Measurements from ENCODE around the gene BICC1. TPM values are rescaled to one million over a fixed set of nuclear protein-coding genes. Genes with fewer than 3 reads are reported as not detected.

Gene BICC1
- total RNA-seq, 4 donors from 2014 or later, result 9.3 to 20.8 (median 12.5) TPM

- H3K36me3 ChIP-seq, result no peaks in the 10 kb centered on the region
- WGBS, 2 donors, result 86 to 91% methylated on average over 4 of the region's 4 CpGs
- TF ChIP-seq POLR2A (IDR thresholded peaks at IDR 0.05) (no peak), CTCF (IDR thresholded peaks at IDR 0.05) (no peak)
- peaks cover 5 to 21% of the 10 kb centered on the region in 2 donors for H3K4me1 ChIP-seq
- no peak overlapping the region for H3K27ac ChIP-seq
- H3K9me3 ChIP-seq, result no peaks in the 10 kb centered on the region
- no peak overlapping the region for H3K4me3 ChIP-seq (replicated peaks in 1 of 3)
- intact Hi-C loops (cut with DNase I), result no loop called here
- H3K27me3 ChIP-seq, result no peaks in the 10 kb centered on the region
- DNase-seq, result no peak
Observed at GRCh38 chr10:58575491-58575890, 62.8 kb downstream of the BICC1 start.

DNA sequence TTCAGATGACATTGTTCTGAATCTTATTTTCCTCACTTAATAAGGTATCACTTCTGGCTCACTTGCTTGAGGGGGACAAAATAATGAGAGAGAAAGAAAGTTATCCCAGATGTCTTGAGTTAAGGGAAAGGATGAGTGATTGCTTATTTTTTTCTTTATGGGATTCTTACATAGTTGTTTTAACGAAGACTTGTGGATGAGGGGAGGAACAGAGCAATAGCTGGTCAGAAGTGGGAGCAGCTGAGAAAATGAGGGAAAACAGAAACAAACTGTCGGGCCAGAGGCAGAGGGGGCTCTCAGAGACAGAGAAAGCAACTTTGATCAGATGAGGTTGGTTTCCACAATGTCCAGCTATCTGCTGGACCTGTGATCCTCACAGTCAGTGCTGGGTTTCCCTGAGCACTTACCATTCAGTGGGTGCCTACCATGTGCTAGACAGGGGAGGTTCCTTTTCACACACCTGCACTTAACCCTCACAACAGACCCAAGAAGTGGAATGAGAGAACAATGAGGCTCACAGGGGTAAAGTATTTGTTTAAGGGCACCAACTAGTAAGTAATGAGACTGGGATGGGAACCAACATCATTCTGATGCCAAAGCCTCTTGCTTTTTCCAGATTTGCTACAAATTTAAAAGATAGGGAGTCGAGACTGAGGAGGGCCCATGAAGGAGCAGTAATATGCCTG lies 64.2 kb downstream of the BICC1 start:
- intact Hi-C loops (cut with DNase I), result no loop called here
- H3K4me3 ChIP-seq (replicated peaks in 1 of 3), result no peak overlapping the region
- no peaks in the 10 kb centered on the region for H3K36me3 ChIP-seq
- H3K4me1 ChIP-seq, result peaks cover 5 to 21% of the 10 kb centered on the region in 2 donors
- TF ChIP-seq CTCF (IDR thresholded peaks at IDR 0.05), result no peak
- no peak for TF ChIP-seq POLR2A (IDR thresholded peaks at IDR 0.05)
- WGBS, 2 donors, result 54 to 63% methylated on average over 3 of the region's 3 CpGs
- H3K9me3 ChIP-seq, result no peaks in the 10 kb centered on the region
- H3K27me3 ChIP-seq, result no peaks in the 10 kb centered on the region
- peak overlapping the region in 2 of 3 donors; percentile 16 to 20 for H3K27ac ChIP-seq
- DNase-seq, result no peak

DNA sequence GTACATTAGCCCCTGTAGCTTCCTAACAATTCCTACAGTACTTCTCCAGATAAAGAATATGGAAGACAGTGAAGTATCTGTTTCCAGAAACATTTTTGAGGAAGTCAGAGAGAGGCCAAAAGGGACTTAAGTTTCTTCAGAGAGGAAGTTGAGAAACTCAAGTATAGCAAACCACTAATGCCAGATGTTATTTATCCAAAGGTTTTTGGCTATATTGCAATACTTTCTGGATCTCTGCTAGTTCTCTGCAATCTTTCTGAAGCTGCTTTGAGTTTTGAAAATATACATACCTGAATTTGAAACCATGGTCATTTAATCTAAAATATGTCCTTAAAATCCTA lies 64.7 kb downstream of the BICC1 start:
- no peaks in the 10 kb centered on the region for H3K9me3 ChIP-seq
- no peaks in the 10 kb centered on the region for H3K36me3 ChIP-seq
- TF ChIP-seq POLR2A (IDR thresholded peaks at IDR 0.05), result no peak
- no peak for TF ChIP-seq CTCF (IDR thresholded peaks at IDR 0.05)
- H3K4me1 ChIP-seq, result peaks cover 5 to 21% of the 10 kb centered on the region in 2 donors
- no peak overlapping the region for H3K4me3 ChIP-seq (replicated peaks in 1 of 3)
- intact Hi-C loops (cut with DNase I), result no loop called here
- H3K27ac ChIP-seq, result peak overlapping the region in 2 of 3 donors; percentile 16 to 20
- no peak for DNase-seq
- H3K27me3 ChIP-seq, result no peaks in the 10 kb centered on the region

DNA sequence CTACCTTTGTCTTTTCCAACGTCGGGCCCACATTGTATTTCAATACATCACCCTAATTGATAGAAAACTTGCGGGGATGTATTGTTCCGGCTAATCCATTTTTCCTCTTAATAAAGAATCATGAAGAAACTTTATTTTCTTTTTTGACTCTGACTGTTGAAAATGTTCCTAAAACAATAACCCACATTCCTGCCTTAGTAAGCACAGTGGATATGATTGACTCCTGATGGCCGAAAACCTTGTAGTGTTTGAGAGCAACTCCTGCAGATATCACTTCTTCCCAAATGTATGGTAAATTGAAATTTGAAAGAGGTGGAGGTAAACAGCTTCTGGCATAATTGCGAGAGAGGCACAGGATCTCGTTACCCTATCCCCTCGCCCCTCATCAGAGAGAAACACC lies 65.7 kb downstream of the BICC1 start:
- no peaks in the 10 kb centered on the region for H3K27me3 ChIP-seq
- no peaks in the 10 kb centered on the region for H3K9me3 ChIP-seq
- no peak for TF ChIP-seq POLR2A (IDR thresholded peaks at IDR 0.05)
- no peak for TF ChIP-seq CTCF (IDR thresholded peaks at IDR 0.05)
- no peak for DNase-seq
- H3K36me3 ChIP-seq, result no peaks in the 10 kb centered on the region
- intact Hi-C loops (cut with DNase I), result no loop called here
- no peak overlapping the region for H3K4me3 ChIP-seq (replicated peaks in 1 of 3)
- no peak overlapping the region for H3K27ac ChIP-seq
- peaks cover 5 to 21% of the 10 kb centered on the region in 2 donors for H3K4me1 ChIP-seq
- 80 to 92% methylated on average over 8 of the region's 8 CpGs for WGBS, 2 donors

DNA sequence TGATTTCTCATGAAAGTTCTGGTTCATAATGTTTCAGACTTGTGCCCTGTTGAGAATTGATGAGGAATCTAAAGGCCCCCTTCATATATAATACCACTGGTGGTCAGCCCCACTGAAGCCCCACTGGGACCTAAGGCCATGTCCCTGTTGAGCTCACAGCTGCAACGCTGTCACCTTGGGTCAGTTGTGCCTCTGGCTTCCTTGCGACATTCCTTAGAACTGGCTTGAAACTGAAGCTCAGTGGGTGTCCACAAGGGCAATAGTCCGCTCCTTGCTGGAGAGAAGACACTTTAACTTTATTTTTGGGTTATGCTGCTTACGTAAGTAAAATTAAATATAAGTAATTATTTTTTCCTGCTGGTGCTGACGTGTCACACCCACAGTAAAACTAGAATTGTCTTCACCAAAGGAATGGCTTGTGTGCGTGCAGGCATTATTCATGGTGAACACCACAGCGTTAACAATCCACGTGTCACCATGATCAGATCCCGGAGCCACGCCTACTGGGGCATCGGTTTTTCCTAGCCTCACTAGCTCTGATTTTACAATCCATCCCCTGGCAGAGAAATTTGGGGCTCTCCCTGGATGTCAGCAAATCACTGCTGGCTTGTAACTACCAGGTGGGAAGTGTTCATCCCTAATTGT lies 66.5 kb downstream of the BICC1 start:
- Histone ChIP-seq H3K4me3 (replicated peaks in 1 of 3) (no peak overlapping the region), H3K27ac (no peak overlapping the region), H3K36me3 (no peaks in the 10 kb centered on the region), H3K9me3 (no peaks in the 10 kb centered on the region), H3K4me1 (peaks cover 5 to 21% of the 10 kb centered on the region in 2 donors), H3K27me3 (no peaks in the 10 kb centered on the region)
- no peak for TF ChIP-seq CTCF (IDR thresholded peaks at IDR 0.05)
- no peak for TF ChIP-seq POLR2A (IDR thresholded peaks at IDR 0.05)
- no peak for DNase-seq
- intact Hi-C loops (cut with DNase I), result no loop called here
- WGBS, 2 donors, result 93 to 95% methylated on average over 11 of the region's 11 CpGs

Data from thyroid gland (tissue), 4 donors.